IPS DF 6.9 (cell line): ENCODE results near the gene BMERB1.

Experiments used
- DNase-seq: peaks from one replicate; pipeline ENCODE4 v3.0.0-alpha.2; 2013; ENCODE audit warnings: low read depth, low spot score
- H3K27ac ChIP-seq: one replicate; pipeline ENCODE4 v1.5.1; 2013; ENCODE audit warnings: low read length, control low read depth
- H3K27me3 ChIP-seq: 2 replicates; pipeline ENCODE4 v1.6.1; 2013; ENCODE audit warnings: mild to moderate bottlenecking, low read length; ENCODE audit not compliant: control insufficient read depth, insufficient read depth
- H3K36me3 ChIP-seq: 2 replicates; pipeline ENCODE4 v1.6.1; 2013; ENCODE audit warnings: low read length; ENCODE audit not compliant: control insufficient read depth, insufficient read depth
- H3K4me1 ChIP-seq: 2 replicates; pipeline ENCODE4 v1.6.1; 2013; ENCODE audit warnings: low read length; ENCODE audit not compliant: control insufficient read depth, insufficient read depth
- H3K4me3 ChIP-seq: 2 replicates; pipeline ENCODE4 v1.5.1; 2013; ENCODE audit warnings: mild to moderate bottlenecking, low read length
- H3K9me3 ChIP-seq: 2 replicates; pipeline ENCODE4 v1.6.1; 2013; ENCODE audit warnings: low read length, inconsistent platforms; ENCODE audit not compliant: control insufficient read depth, insufficient read depth
- WGBS: extraction: QIAGEN DNeasy Blood & Tissue Kit; methylation state at CpG from one replicate; pipeline ENCODE4 v1.1.7; 2013; ENCODE audit warnings: mixed read lengths, missing lambda C conversion rate; ENCODE audit not compliant: insufficient read length, insufficient coverage; 5-methylcytosine and 5-hydroxymethylcytosine counted together

The BMERB1 gene

DNA sequence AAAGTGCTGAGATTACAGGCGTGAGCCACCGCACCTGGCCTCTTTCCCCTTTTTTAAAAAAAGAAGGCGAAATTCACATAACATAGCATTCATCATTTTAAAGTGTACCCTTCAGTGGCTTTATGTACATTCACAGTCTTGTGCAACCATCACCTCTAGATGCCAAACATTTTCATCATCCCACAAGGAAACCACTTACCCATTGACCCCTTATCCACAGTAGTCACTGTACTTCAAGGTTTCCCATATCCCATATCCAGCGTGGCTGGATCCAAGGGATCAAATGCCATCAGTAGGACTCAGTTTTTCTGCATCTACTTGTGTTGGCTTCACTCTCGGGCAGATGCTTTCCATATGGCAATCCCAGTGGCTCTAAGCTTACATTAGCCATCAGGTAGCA, 50.3 kb downstream of the BMERB1 start:
- DNase-seq, result no peak
- WGBS, result no CpG with 5 or more reads among the region's 5 CpGs
- Histone ChIP-seq H3K4me1 (no peaks in the 10 kb centered on the region), H3K4me3 (no peak overlapping the region), H3K36me3 (no peaks in the 10 kb centered on the region), H3K27me3 (no peaks in the 10 kb centered on the region), H3K27ac (no peak overlapping the region), H3K9me3 (no peaks in the 10 kb centered on the region)

DNA sequence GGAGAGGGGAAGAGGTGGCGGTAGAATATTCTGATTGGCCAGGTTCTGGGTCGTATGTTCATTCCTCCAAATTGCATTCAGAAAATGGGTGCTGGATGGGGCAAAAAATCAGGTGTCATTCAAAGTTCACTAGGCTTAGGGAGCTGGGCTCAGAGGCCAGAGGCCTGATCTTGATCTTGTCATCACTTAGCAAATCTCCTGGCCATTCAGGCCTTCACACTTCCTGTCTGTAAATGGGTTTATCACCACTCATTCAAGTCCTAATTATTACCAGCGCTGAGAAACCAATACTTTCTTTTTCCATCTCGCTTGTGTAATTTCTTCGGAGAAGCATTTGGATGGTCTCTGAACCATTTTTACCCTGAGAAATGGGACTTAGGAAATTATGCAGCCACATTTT, 50.8 kb downstream of the BMERB1 start:
- WGBS, result no CpG with 5 or more reads among the region's 5 CpGs
- H3K27me3 ChIP-seq, result no peaks in the 10 kb centered on the region
- DNase-seq, result no peak

DNA sequence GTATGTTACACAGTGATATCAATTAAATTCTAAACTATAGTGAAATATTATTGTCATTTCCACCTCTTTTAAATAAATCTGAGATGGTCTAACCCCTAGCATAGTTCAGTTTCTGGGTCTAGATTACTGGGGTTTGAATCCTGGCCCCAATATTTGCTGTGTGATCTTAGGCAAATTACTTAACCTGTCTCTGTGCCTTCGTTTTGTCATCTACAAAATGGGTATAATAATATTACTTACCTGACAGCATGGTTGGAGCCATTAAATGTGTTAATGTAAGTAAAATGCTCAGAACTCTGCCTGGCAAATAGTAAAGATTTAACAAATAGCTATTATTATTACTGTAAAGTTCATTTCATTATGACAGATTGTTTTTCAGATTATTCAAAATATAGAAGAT, 52.3 kb downstream of the BMERB1 start:
- H3K4me3 ChIP-seq, result no peak overlapping the region
- H3K27me3 ChIP-seq, result no peaks in the 10 kb centered on the region
- H3K36me3 ChIP-seq, result no peaks in the 10 kb centered on the region
- H3K9me3 ChIP-seq, result no peaks in the 10 kb centered on the region
- H3K4me1 ChIP-seq, result no peaks in the 10 kb centered on the region
- DNase-seq, result no peak
- no peak overlapping the region for H3K27ac ChIP-seq
- WGBS, result no CpG with 5 or more reads among the region's 1 CpG

More for the DNA sequence above, 50.8 kb downstream of the BMERB1 start:
- no peak overlapping the region for H3K27ac ChIP-seq
- no peaks in the 10 kb centered on the region for H3K36me3 ChIP-seq
- no peak overlapping the region for H3K4me3 ChIP-seq
- no peaks in the 10 kb centered on the region for H3K4me1 ChIP-seq
- H3K9me3 ChIP-seq, result no peaks in the 10 kb centered on the region

DNA sequence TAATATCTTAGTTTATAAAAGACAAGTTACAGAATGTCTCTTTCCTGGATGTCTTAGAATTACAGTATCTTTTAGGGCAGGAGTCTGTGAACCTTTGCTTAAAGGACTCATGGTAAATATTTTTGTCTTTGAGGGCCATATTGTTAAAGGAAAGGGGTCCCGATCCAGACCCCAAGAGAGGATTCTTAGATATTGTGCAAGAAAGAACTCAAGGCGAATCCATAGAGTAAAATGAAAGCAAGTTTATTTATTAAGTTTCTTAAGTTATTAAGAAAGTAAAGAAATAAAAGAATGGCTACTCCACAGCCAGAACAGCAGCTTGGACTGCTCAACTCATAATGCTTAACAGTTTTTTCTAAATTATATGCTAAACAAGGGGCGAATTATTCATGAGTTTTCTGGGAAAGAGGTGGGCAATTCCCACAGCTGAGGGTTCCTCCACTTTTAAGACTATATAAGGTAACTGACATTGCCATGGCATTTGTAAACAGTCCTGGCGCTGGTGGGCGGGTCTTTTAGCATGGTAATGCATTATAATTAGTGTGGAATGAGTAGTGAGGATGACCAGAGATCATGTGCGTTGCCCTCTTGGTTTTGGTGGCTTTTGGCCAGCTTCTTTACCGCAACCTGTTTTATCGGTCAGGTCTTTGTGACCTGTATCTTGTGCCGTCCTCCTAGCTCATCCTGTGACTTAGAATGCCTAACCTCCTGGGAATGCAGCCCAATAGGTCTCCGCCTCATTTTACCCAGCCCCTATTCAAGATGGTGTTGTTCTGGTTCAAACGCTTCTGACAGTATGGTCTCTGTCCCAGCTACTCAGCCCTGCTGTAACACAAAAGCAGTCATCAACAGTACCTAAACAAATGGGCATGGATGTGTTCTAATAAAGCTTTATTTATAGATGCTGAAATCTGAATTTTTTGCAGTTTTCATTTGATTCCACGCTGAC, 53.2 kb downstream of the BMERB1 start:
- no peaks in the 10 kb centered on the region for H3K27me3 ChIP-seq
- no peak overlapping the region for H3K4me3 ChIP-seq
- no peaks in the 10 kb centered on the region for H3K36me3 ChIP-seq
- no peaks in the 10 kb centered on the region for H3K9me3 ChIP-seq
- WGBS, result no CpG with 5 or more reads among the region's 12 CpGs
- no peaks in the 10 kb centered on the region for H3K4me1 ChIP-seq
- no peak for DNase-seq
- no peak overlapping the region for H3K27ac ChIP-seq

DNA sequence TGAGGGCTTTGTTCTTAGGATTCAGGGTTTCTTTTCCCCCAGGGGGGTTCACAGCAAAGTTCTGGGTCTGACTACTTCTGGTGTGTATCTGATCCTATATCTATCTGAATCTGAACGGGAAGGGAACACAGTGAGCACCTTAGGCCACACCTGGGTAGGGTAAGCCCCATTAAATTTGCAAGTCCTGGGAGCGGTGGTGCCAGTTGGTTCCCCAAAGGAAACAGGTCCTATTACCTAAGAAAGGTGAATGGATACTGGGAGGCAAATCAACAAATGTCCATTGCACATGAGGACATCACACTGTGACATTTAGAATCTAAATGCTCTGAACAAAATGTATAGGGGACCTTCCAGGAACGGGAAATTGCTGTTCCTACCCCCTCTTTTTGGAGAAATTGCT, 54.6 kb downstream of the BMERB1 start:
- DNase-seq, result no peak
- no peaks in the 10 kb centered on the region for H3K27me3 ChIP-seq
- no peak overlapping the region for H3K27ac ChIP-seq
- no peak overlapping the region for H3K4me3 ChIP-seq
- WGBS, result no CpG with 5 or more reads among the region's 3 CpGs
- H3K36me3 ChIP-seq, result no peaks in the 10 kb centered on the region
- H3K4me1 ChIP-seq, result no peaks in the 10 kb centered on the region
- no peaks in the 10 kb centered on the region for H3K9me3 ChIP-seq

- Histone ChIP-seq H3K27ac (no peak overlapping the region), H3K4me3 (no peak overlapping the region), H3K4me1 (no peaks in the 10 kb centered on the region), H3K9me3 (no peaks in the 10 kb centered on the region), H3K36me3 (no peaks in the 10 kb centered on the region), H3K27me3 (no peaks in the 10 kb centered on the region)
- DNase-seq, result no peak
- no CpG with 5 or more reads among the region's 5 CpGs for WGBS
Observed at GRCh38 chr16:15490123-15490711, 55.8 kb downstream of the BMERB1 start.

DNA sequence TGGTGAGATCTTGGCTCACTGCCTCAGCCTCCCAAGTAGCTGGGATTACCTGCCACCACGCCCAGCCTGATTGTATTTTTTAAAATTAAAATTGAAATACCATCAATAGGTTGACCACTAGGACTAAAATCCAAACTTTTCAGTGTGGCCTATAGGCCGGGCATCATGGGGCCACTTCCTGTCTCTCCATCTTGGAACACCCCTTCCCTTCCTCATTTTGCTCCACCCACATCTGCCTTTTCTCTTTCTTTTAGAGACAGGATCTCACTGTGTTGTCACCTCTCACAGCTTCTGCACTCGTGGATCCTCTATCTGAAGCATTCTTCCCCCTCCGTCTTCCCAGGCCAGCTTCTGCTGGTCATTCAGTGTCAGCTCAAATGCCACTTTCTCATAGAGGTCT, 57.0 kb downstream of the BMERB1 start:
- Histone ChIP-seq H3K4me3 (no peak overlapping the region), H3K4me1 (no peaks in the 10 kb centered on the region), H3K27ac (no peak overlapping the region), H3K27me3 (no peaks in the 10 kb centered on the region), H3K36me3 (no peaks in the 10 kb centered on the region), H3K9me3 (no peaks in the 10 kb centered on the region)
- no peak for DNase-seq
- WGBS, result no CpG with 5 or more reads among the region's 4 CpGs

- WGBS, result no CpG with 5 or more reads among the region's 8 CpGs
- Histone ChIP-seq H3K4me3 (no peak overlapping the region), H3K36me3 (no peaks in the 10 kb centered on the region), H3K4me1 (no peaks in the 10 kb centered on the region), H3K9me3 (no peaks in the 10 kb centered on the region), H3K27ac (no peak overlapping the region), H3K27me3 (no peaks in the 10 kb centered on the region)
- DNase-seq, result no peak
Observed at GRCh38 chr16:15492091-15492740, 57.8 kb downstream of the BMERB1 start.

- DNase-seq, result no peak
- H3K36me3 ChIP-seq, result no peaks in the 10 kb centered on the region
- no CpG with 5 or more reads among the region's 9 CpGs for WGBS
- no peak overlapping the region for H3K27ac ChIP-seq
- peaks cover under 1% of the 10 kb centered on the region; the same call in 1 of the 2 replicates for H3K4me1 ChIP-seq
- no peak overlapping the region for H3K4me3 ChIP-seq
- H3K9me3 ChIP-seq, result no peaks in the 10 kb centered on the region
- H3K27me3 ChIP-seq, result no peaks in the 10 kb centered on the region
Observed at GRCh38 chr16:15493466-15494180, 59.2 kb downstream of the BMERB1 start.

- Histone ChIP-seq H3K9me3 (no peaks in the 10 kb centered on the region), H3K4me1 (peaks cover 2% of the 10 kb centered on the region; the same call in 1 of the 2 replicates), H3K36me3 (no peaks in the 10 kb centered on the region), H3K27ac (no peak overlapping the region), H3K27me3 (no peaks in the 10 kb centered on the region), H3K4me3 (no peak overlapping the region)
- no CpG with 5 or more reads among the region's 4 CpGs for WGBS
- no peak for DNase-seq
Observed at GRCh38 chr16:15494236-15494635, 59.8 kb downstream of the BMERB1 start.
